Activated T-cell treated with anti-CD3 and anti-CD28 coated beads for 4 hours (primary cell): ENCODE results near the gene NBPF3.
"Not testable (repeated sequence)": the region's sequence is repeated elsewhere in the genome, so short reads cannot be mapped to it uniquely, and the experiment has no call there.

Source experiments
- DNase-seq: peaks from one replicate; pipeline ENCODE4 v3.0.0-alpha.2; 2020

NBPF3 gene

GRCh38 chr1:21439345-21439720 is 604 bp upstream of the NBPF3 start:
- DNase-seq: no peak

DNA sequence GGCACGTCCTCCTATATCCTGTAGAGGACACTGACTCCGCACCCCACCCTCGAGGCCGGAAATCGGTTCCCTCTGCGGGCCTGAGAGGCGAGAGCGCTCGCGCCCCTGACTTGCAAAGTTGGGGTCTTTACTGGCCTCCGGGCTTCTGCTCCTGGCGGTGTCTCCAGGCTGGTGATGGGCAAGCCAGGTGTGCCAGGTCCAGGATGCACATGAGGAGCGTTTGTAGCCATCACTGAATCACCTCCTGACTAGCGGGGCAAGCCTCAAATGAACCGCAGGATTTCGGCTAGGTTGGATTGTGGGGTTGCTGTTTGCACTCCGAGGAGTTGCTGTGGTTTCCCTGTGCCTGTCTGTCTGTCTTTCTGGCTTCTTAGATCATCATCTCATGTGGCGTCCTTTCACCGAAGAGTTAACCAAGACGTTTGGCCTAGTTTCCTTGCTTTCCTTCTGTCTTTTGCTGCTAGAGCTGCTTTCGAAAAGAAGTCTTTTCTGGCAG is 741 bp downstream of the NBPF3 start:
- not testable (repeated sequence) for DNase-seq

DNA sequence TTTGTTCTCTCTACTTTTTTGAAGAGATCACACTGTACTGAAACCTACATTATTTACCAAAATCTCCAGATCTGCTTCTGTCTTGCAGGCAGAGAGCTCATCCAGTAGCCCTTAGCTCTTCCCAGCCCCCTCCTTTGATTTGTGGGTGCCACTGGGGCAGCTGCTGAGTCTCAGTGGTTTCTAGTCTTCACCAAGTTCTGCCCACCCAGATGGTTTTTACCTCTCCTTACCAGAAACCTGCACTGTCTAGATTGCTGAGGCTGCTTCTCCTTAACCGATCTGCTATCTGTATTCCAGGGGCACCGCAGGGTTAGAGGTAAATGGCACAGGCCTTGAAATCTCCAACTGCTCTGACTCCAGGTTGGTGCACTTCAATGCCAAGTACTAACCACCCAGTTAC is 6.7 kb downstream of the NBPF3 start:
- not testable (repeated sequence) for DNase-seq

DNA sequence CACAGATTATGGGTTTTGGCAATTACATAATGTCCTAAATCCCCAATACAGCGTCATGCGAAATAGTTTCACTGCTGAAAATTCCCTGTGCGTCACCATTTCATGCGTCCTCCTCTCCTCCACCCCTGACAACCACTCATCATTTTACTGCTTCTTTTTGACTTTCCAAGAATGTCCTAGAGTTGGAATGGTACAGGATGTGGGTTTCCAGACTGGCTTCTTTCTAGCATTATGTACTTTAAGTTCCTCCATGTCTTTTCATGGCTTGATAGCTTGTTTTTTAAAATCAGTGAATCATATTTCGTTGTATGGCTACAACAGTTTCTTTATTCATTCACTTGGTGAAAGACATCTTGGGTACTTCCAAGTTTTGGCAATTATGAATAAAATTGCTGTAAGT is 7.4 kb downstream of the NBPF3 start:
- DNase-seq: no peak

DNA sequence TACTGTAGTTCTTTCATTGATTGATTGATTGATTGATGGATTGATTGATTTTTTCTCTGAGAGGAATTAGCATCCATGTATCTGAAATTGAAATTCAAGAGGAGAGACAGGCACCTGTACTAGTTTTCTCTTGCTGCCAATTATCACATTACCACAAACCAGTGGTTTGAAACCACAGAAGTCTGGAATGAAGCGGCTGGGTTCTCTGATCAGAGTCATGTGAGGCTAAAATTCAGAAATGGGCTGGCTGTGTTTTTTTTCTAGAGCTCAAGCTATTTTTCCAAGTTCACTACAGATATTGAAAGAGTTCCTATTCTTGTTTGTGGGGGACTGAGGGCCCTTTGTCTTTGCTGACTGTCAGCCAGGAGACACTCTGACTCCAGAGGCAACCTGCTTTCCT is 10.0 kb downstream of the NBPF3 start:
- no peak for DNase-seq

DNA sequence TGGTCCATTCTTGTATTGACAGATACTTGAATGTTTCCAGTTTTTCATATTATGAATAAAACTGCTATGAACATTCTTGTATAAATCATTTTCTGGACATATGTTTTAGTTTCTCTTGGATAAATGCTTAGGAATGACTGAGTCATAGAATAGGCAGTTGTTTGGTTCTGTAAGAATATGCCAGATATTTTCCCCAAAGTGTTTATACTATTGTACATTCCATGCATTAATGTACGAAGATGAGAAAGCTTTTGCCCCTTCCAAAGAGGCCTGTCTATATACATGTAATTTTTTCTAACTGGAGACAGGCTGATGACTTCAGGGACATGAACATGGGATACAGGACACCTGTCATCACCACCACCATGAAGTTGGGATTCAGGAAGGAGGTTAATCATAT is 11.3 kb downstream of the NBPF3 start:
- no peak for DNase-seq

DNA sequence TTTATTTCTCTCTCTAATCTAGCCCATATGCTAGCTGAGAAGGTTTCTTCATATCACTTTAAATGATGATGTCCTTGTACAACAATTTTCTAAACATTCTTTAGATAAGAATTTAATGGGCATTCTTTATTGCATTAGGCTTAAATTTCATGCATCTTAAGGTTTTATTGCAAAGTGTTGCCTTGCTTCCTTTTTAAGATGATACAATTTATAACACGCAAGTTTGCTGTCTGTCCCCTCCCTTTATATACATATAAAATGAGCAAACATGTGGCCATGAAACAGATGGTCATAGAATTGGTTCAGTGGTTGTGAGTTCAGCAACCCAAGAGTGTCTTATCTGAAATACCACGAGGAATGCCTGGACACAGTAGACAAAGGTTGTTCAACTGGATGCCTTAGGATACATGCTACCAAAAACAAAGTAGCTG is 12.1 kb downstream of the NBPF3 start:
- DNase-seq: no peak

DNA sequence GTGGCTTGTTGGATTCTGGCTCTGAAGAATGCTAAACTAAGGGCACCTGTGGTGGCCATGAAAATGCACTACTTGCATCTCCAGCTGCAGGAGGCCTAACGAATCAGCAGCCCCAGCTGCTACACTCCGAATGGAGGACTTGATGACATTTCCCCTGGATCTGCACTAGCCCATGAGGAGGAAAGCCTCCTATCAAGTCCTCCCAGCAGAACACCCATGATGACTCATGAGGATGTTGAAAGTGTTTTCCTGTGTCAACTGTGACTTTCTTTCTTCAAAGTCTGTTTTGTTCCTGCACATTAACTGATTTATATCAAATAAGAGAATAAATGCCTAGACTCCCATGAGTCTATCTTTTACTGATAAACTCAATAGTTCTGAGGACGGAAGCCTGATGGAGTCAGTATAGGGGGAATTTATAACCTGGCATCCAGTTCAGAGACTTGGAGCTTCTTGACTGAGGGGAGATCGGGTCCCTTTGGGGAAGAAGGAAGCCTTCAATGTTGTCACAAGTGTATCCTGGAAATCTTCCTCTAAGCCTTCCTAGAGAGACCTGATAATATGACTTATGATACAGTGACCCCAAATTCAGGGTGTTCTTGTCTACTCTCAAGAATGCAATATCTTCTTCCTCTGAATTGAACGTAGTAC is 14.2 kb downstream of the NBPF3 start:
- not testable (repeated sequence) for DNase-seq

DNA sequence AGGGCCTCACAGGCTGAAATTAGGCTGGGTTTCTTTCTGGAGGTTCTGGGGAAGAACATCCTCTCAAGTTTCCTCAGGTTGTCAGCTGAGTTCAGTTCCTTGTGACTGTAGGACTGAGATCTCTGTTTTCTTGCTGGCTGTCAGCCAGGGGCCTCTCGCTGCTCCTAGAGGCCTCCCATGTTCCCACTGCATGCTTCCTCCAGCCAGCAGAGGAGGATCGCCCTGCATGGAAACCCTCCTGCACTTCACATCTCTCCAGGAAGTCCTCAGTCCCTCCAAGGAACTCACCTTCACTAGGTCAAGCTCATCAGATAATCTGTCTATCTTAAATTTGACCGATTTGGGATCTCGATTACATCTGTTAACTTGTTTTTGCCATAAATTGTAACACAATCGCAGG is 15.0 kb downstream of the NBPF3 start:
- not testable (repeated sequence) for DNase-seq

GRCh38 chr1:21457654-21458053 is 17.7 kb downstream of the NBPF3 start:
- DNase-seq: no peak

- not testable (repeated sequence) for DNase-seq
Observed at GRCh38 chr1:21465127-21465526, 25.2 kb downstream of the NBPF3 start.

DNA sequence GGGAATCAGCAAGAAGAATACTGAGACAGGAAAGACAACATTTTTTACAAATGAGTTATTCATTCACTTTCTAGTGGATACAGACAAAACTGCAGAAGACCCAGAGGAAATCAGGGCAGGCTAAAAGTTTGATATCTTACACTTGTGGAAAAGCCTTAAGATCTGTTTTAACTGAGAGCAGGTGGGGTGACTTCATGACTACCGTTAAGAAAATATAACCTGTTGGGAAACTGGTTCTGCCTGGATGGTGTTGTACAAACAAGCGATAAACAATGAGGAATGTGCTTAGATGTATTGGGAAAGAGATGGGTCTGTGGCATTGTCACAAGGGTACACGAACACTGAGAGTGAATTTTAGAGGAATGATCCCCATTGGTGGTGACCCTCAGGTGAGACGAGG is 28.0 kb downstream of the NBPF3 start:
- not testable (repeated sequence) for DNase-seq

- no peak for DNase-seq
Observed at GRCh38 chr1:21468599-21468998, 28.7 kb downstream of the NBPF3 start.

- no peak for DNase-seq
Observed at GRCh38 chr1:21469581-21469980, 29.6 kb downstream of the NBPF3 start.

DNA sequence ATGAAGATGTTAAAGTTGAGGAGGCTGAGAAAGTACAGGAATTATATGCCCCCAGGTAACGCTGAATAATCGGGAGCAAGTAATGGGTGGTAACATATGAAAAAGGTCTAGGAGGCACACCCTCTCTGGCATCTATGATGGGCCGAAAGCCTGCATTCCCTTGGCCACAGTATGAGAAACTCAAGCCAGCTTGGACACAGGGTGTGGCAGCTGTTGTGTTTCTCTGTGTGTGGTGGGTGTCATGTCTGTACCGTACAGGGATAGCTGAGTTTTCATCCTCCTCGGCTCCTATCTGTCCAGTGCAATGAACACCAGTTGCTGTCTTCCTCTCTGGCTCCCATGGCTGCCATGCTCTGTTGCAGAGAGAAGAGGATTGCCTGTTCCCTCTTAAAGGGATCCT is 32.9 kb downstream of the NBPF3 start:
- DNase-seq: no peak

- no peak for DNase-seq
Observed at GRCh38 chr1:21478356-21478755, 38.4 kb downstream of the NBPF3 start.

DNA sequence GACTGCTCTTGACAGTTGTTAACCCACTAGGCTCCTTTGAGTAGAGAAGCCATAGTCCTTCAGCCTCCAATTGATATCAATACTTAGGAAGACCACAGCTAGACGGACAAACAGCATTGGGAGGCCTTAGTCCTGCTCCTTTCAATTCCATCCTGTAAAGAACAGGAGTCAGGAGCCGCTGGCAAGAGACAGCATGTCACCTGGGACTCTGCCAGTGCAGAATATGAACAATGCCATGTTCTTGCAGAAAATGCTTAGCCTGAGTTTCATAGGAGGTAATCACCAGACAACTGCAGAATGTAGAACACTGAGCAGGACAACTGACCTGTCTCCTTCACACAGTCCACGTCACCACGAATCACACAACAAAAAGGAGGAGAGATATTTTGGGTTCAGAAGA is 43.9 kb downstream of the NBPF3 start:
- not testable (repeated sequence) for DNase-seq

- DNase-seq: no peak
Observed at GRCh38 chr1:21489146-21489545, 49.2 kb downstream of the NBPF3 start.

GRCh38 chr1:21490774-21491487 is 51.0 kb downstream of the NBPF3 start:
- no peak for DNase-seq

DNA sequence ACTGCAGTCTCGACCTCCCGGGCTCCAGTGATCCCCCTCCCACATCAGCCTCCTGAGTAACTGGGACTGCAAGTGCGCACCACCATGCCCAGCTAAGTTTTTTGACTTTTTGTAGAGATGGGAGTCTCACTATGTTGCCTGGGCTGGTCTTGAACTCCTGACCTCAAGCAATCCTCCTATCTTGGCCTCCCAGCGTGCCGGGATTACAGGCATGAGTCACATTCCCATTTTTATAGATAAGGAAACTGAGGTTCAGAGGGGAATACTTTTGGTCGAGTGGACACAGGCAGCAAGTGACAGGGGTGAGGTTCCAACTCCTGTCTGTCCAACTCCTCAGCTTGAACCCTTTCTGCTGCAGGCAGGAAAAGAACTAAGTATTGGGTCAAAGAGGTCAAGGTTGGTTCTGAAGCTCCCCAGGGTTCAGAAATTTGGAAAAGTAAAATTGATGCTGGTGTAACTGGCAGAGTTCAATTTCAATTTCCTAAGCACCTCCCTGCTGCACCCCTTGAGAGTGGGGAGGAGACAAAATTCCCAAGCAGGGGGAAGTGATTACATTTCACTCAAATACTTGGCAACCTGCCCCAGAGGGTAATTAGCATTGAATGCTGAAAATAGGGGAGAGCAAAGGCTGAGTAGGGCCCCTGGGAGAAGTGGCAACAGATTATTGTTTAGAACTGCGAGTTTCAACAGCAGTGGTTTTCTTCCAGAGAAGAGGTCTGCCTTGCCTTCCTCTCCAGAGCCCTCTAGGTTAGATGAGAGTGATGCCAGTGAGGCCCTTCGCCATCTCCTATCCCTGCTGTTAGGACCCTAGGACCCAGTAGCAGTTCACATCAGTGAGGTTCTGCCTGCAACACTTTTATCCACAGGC is 51.8 kb downstream of the NBPF3 start:
- no peak for DNase-seq

DNA sequence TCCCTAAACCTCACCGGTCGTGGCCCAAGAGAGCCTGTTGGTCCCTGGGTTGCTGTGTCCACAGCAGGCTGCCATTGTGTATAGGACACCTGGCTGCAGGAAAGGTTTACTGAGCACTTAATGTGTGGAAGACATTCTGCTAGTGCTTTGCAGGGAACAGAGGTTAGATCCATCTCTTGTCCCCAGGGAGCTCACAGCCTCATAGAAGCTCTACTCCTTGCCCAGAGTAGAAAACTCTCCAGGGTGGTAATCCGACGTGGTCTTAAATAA is 52.4 kb downstream of the NBPF3 start:
- no peak for DNase-seq

DNA sequence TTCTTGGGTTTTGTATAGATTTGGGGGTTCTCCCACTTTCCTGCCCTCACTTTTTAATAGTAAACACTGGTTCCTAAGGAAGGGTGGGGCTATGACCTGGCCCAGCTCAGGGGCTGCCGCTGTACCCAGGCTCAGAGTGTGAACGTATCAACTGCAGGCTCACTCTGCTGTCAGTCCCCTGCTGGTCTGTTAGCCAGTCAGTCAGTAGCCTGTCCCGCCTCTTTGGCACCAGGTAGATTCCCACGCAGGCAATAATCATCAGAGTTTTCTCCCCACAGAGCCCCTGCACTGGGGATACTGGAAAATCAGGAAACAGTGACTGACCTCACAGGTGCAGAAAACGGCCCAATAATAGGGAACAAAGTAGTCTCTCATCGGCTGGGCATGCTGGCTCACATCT is 54.3 kb downstream of the NBPF3 start:
- DNase-seq: no peak

GRCh38 chr1:21495225-21495820 is 55.4 kb downstream of the NBPF3 start:
- DNase-seq: no peak

GRCh38 chr1:21496063-21496462 is 56.1 kb downstream of the NBPF3 start:
- DNase-seq: no peak
